ENCODE measurements around the gene FCN1.

The FCN1 gene

DNA sequence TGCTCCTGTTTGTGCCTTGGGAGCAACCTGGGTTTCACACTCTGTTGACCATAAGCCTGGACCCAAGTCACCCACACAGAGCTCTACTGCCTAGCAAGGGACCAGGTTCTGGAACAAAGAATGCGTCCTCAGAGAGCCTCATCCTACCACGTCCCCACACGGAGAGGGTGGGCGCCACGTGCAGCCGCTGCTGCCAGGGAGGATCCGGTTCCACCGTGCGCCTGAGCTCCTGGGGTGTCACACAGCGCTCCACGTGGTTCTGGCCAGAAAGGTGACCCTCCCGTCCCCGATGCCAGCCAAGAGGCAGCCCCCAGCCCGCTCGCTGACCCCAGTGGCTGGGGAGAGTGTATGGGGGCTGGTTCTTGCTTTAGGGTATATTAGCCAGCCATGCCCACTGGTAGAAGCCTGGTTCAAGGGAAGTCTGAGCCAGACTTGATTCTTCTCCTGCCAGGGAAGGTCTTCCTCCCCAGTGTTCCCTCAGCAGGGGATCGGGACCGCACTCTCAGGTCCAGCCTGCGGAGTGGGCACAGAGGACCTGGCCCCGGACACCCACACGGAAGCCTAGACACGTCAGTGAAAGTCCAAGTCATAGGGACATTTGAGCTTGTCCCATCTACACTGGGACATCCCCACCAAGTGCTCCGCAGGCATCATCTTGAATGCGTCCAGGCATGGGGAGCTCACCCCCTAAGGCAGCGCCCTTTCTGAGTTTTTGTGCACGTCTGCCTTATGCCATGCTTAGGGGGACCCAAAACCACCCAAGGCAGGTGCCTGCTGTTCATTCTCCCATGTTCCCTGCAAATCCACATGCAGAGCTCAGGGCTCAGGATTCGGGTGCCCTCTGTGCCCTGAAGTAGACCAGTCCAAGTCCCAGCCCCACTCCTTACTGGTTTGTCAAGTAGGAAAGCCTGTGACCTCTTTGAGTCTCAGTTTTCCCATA lies 2.4 kb downstream of the FCN1 start:
- DNase-seq (ENCODE audit: low read depth in 2 of 3, low spot score in 2 of 3) = no peak

- DNase-seq (ENCODE audit: low read depth in 2 of 3, low spot score in 2 of 3) = no peak
Measured at GRCh38 chr9:134914501-134914834, 3.2 kb downstream of the FCN1 start.

DNA sequence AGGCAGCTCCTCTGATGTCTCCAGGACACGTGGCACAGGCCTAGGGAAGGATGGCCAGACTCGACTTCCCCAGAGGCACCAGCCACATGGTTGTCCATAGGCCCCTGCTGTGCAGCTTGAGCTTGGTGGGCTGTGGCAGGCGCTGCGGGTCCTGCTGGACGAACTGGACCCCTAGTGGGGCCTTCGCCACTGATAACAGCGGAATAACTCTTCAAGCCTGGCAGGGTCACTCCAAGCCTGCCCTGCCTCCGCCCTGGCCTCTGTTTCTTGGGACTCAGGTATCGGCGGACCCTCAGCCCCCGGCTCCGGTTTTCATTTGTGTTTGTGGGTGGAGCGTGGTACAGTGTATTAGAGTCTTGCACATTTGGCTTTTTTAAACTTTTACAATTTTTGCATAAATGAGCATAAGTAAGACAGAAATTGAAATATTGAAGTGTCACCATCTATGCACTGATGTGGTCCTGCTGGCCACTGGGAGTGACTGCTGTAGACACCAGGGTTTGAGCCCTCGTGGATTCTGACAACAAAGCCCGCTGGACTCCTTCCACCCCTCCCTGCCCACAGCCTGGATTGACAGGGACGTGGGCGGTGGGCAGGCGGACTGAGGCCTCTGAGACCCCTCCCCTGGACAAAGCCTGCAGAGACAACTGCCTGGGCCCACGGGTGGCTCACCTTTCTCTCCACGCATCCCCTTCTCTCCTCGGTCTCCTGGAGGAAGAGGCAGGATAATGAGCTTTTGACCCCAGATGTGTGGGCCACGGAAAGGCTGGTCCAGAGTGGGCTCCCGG lies 3.8 kb downstream of the FCN1 start:
- no peak for DNase-seq (ENCODE audit: low read depth in 2 of 3, low spot score in 2 of 3)

- no peak for DNase-seq (ENCODE audit: low read depth in 2 of 3, low spot score in 2 of 3)
Measured at GRCh38 chr9:134913041-134913712, 4.5 kb downstream of the FCN1 start.

DNA sequence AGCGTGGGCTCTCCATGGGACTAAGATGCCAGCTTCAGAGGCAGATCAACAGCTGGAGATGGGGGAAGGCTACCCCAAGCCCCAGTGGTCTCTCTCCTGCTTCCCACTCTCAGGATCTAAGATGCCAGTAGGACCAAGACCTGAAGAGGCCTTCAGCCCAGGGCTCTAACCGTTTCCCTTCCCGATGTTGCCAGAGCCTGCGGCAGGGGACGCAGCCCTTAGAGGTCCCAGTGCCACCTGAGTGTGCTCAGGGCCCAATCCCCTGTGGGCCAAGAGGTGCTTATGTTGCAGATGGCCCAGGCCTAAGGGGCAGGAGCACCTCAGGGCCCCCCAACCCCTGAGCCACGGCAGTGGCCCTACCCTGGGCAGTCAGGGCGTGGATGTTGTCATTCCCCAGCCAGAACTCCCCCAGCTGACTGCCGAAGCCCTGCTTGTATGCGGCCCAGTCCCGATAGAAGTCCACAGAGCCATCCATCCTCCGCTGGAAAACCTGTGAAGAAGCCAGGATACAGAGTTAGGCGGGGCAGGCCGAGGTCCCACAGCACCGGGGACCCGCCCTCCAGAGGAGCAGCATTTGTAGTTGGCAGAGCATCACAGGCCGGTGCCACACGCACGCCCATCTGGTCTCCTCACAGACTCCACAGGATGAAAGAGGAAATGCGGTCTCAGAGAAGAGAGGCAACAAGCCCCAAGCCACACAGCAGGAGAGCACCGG lies 5.4 kb downstream of the FCN1 start:
- no peak for DNase-seq (ENCODE audit: low read depth in 2 of 3, low spot score in 2 of 3)

- DNase-seq (ENCODE audit: low read depth in 2 of 3, low spot score in 2 of 3) = no peak
Measured at GRCh38 chr9:134909511-134910481, 7.9 kb downstream of the FCN1 start.

GRCh38 chr9:134908524-134909309 lies 9.0 kb downstream of the FCN1 start:
- DNase-seq (ENCODE audit: low read depth in 2 of 3, low spot score in 2 of 3) = no peak

- no peak for DNase-seq (ENCODE audit: low read depth in 2 of 3, low spot score in 2 of 3)
Measured at GRCh38 chr9:134902936-134903335, 14.8 kb downstream of the FCN1 start.

DNA sequence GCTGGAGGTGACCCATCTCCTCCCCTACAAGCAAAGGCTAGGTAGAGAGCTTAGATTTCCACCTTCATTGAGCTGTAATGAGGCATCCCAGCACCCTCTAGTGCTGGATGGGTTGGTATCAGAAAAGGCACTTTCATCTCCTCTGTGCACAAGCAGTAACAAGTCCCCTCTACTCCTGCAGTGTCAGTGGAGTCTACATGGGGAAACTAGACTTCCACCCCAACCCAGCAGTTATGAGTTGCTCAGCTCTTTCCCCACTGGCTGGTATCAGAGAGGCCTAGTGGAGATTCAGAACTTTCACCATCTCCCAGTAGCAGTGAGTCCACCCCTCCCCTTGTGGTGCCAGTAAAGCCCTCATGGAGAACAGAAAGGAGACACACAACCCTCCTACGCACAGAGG lies 17.9 kb downstream of the FCN1 start:
- no peak for DNase-seq (ENCODE audit: low read depth in 2 of 3, low spot score in 2 of 3)

GRCh38 chr9:134899168-134899567 lies 18.5 kb downstream of the FCN1 start:
- DNase-seq (ENCODE audit: low read depth in 2 of 3, low spot score in 2 of 3) = no peak

- no peak for DNase-seq (ENCODE audit: low read depth in 2 of 3, low spot score in 2 of 3)
Measured at GRCh38 chr9:134898319-134898718, 19.4 kb downstream of the FCN1 start.

DNA sequence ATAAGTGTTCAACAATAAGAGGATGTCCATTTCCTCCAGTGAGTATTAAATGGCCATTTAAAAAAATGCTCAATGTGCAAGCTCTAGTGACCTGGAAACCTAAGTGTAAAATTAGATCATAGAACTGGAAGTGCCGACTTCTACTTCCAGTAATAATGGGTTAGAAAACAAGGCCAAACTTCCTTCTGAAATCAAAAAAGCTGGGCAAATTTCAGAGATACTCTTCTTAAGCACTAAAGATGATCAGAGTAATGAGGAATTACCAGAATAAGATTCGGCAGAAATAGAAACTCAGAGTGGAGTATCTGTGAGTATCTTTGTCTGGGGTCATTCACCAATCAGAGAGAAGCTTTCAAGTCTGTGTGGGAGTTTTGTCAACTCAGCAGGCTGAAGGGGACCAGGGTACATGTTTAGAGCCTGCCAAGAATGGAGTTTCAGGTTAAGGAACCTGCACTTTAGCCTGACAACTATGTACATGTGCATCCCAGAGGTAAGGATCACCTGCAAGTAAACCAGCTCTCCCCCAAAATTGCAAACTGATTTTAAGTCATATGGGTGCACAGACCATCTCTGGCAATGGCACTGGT lies 20.0 kb downstream of the FCN1 start:
- no peak for DNase-seq (ENCODE audit: low read depth in 2 of 3, low spot score in 2 of 3)

DNA sequence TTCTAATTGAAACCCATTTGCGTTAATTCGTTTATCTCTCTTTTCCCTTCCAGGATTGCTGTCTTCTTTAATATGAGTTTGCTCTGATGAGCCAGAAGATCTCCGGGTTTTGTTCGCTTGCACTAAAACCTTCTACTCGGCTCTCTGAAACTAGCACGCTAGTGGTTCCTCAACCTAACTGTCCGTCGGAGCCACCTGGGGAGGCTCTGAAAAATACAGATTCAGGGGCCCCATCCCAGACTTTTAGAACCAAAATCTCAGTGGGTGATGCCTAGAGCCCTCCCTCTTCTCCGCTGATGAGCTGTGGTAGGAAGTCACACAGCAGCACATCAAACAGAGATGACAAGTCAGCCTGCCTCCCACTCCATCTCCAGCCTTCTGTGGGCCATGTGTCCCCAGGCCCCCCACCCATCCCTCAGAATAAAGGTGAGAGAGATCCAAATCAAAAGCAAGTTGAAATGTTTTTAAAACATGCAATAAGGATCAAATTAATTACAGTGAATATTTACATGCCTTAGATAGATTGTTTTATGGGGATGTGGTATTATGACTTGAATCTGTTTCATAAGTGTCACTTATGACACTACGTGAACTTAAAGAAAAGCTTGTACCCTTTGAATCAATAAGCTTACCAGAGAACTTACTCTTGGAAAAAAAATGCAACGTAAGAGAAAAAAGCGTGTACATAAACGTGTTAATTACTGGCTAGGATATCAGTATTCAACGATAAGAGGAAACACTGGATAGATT lies 20.7 kb downstream of the FCN1 start:
- DNase-seq (ENCODE audit: low read depth in 2 of 3, low spot score in 2 of 3) = no peak

DNA sequence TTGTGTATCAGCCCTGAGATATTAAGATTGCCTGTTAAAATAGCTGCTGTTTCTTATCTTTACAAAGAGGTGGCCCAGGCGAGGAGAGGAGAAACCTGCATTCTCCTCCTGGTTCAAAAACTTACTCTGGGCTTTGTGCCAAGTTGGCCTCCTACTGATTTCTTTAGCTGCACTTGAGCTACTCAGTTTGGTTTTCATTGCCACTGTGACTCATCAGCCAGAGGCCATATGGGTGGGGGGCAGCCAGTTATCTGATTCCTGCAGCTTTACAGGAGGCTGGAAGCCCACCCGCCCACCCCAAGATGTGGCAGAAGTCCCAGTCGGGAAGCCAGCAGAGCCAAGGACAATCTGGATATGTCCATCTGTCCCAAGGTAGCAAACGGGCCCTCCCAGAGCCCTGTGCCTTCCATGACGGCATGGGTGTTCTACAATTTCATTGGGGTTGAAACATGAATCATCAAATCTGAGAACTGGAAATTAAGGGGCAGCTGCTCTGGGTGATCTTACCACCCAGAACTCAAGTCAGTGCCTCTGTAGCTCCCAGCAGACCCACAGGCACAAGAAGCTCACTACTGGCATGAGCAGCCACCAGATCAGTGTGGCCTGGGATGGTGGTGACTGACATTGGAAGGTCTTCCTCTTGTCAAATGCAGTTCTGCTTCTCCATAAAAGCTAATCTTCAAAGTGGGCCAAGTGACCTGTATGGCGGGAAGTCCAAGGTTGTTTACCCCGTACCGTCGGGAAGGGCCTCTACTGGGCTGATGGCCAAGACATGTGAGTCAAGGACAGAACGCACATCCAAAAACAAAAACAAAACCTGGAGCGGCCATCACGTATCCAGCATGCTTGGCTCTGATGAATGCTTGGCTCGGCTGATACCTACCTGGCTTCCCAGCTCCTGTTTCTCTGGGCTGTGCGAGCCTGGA lies 21.5 kb downstream of the FCN1 start:
- DNase-seq (ENCODE audit: low read depth in 2 of 3, low spot score in 2 of 3) = no peak

- no peak for DNase-seq (ENCODE audit: low read depth in 2 of 3, low spot score in 2 of 3)
Measured at GRCh38 chr9:134895567-134895907, 22.2 kb downstream of the FCN1 start.

DNA sequence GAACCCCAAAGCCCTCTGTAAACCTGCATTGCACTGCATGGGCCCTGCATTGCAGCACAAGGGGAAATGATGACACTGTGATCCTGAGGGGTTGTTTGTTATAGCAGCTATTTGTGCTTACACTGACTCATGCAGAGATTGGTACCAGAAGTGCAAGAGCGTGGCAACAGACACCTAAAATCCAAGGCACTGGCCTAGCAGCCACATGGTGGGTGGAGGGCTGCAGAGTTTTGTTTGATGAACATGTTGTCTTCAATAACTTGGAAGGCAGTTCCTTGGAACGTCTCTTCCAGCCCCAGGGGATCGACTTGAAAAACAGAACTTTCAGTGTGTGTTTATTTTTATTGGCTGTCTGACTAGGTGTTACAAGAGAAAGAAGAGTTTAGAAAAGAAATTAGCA lies 22.6 kb downstream of the FCN1 start:
- DNase-seq (ENCODE audit: low read depth in 2 of 3, low spot score in 2 of 3) = no peak

Measured in activated CD8-positive, alpha-beta memory T cell treated with anti-CD3 and anti-CD28 coated beads for 48 hours (primary cell).